BLaER1 treated with 17β-estradiol and CSF1 and Interleukin-3, amounts not matched to agents 10 nM and 100 nM (cell line): ENCODE data around the gene GOLGA6L2.
"Not testable (repeated sequence)": the region's sequence is repeated elsewhere in the genome, so short reads cannot be mapped to it uniquely, and the experiment has no call there.

Experiments
- H3K27ac ChIP-seq, 11 experiments: shearing (Covaris generic); formaldehyde crosslinking; 2 replicates each; pipeline ENCODE4 v1.8.1; 2022
- H3K27me3 ChIP-seq, 11 experiments: shearing (Covaris generic); formaldehyde crosslinking; 2 replicates each; pipeline ENCODE4 v1.8.1; 2022
- H3K36me3 ChIP-seq, 11 experiments: shearing (Covaris generic); formaldehyde crosslinking; 2 replicates each; pipeline ENCODE4 v1.8.1; 2022
- H3K4me1 ChIP-seq, 10 experiments: shearing (Covaris generic); formaldehyde crosslinking; 2 replicates each; pipeline ENCODE4 v1.8.1; 2022
- H3K4me2 ChIP-seq, 11 experiments: shearing (Covaris generic); formaldehyde crosslinking; 2 replicates each; pipeline ENCODE4 v1.8.1; 2022
- H3K4me3 ChIP-seq, 10 experiments: shearing (Covaris generic); formaldehyde crosslinking; 2 replicates each; pipeline ENCODE4 v1.8.1; 2022
- H3K9ac ChIP-seq, 11 experiments: shearing (Covaris generic); formaldehyde crosslinking; 2 replicates each; pipeline ENCODE4 v1.8.1; 2022
- H3K9me3 ChIP-seq, 11 experiments: shearing (Covaris generic); formaldehyde crosslinking; replicated peaks in 1 of 11; 2 replicates each; pipeline ENCODE4 v1.8.1; 2022
- H4K20me1 ChIP-seq, 11 experiments: shearing (Covaris generic); formaldehyde crosslinking; 2 replicates each; pipeline ENCODE4 v1.8.1; 2022
- Cebpa-rat ChIP-seq, 11 experiments: shearing (Covaris generic); IDR thresholded peaks; 2 replicates each; pipeline ENCODE4 v1.8.1; 2022

Gene GOLGA6L2

GRCh38 chr15:23416349-23417276, 30.4 kb downstream of the GOLGA6L2 start:
- Histone ChIP-seq H3K9me3 (peaks cover 0 to 15% (median 0%) of the 10 kb centered on the region in 11 experiments; a peak in 5 of 22 replicates), H3K4me1 (peaks cover 7 to 11% (median 9%) of the 10 kb centered on the region in 10 experiments; a peak in 19 of 20 replicates), H3K36me3 (no peaks in the 10 kb centered on the region), H3K27ac (no peak overlapping the region), H3K4me2 (no peak overlapping the region), H3K9ac (no peak overlapping the region), H4K20me1 (no peaks in the 10 kb centered on the region), H3K4me3 (no peak overlapping the region), H3K27me3 (no peaks in the 10 kb centered on the region)
- TF ChIP-seq Cebpa-rat (IDR thresholded peaks at IDR 0.05): no peak

- not testable (repeated sequence) for H3K27me3 ChIP-seq, H3K4me1 ChIP-seq, H4K20me1 ChIP-seq, H3K36me3 ChIP-seq, H3K9ac ChIP-seq, H3K27ac ChIP-seq, H3K4me2 ChIP-seq, H3K4me3 ChIP-seq
- peaks cover 0 to 16% (median 0%) of the 10 kb centered on the region in 11 experiments; a peak in 5 of 22 replicates for H3K9me3 ChIP-seq
Observed at GRCh38 chr15:23415866-23416265, 31.2 kb downstream of the GOLGA6L2 start.

- Histone ChIP-seq H3K4me2 (no peak overlapping the region), H3K4me1 (peaks cover 0 to 8% (median 0%) of the 10 kb centered on the region in 10 experiments; a peak in 7 of 20 replicates), H3K9ac (no peak overlapping the region), H3K4me3 (no peak overlapping the region), H3K9me3 (peaks cover 0 to 21% (median 0%) of the 10 kb centered on the region in 11 experiments; a peak in 7 of 22 replicates), H3K36me3 (no peaks in the 10 kb centered on the region), H3K27me3 (no peaks in the 10 kb centered on the region), H3K27ac (no peak overlapping the region), H4K20me1 (no peaks in the 10 kb centered on the region)
- TF ChIP-seq Cebpa-rat (IDR thresholded peaks at IDR 0.05): no peak
Observed at GRCh38 chr15:23415321-23415865, 31.6 kb downstream of the GOLGA6L2 start.

- H4K20me1 ChIP-seq, H3K9ac ChIP-seq, H3K4me2 ChIP-seq, H3K27ac ChIP-seq, H3K4me3 ChIP-seq, H3K27me3 ChIP-seq, H3K36me3 ChIP-seq: not testable (repeated sequence)
- Histone ChIP-seq H3K4me1 (peaks cover 0 to 12% (median 0%) of the 10 kb centered on the region in 10 experiments; a peak in 6 of 20 replicates), H3K9me3 (peaks cover 0 to 43% (median 10%) of the 10 kb centered on the region in 11 experiments; a peak in 19 of 22 replicates)
Observed at GRCh38 chr15:23412881-23413600, 34.0 kb downstream of the GOLGA6L2 start.

GRCh38 chr15:23411841-23412240, 35.2 kb downstream of the GOLGA6L2 start:
- Histone ChIP-seq H3K9ac (no peak overlapping the region), H4K20me1 (no peaks in the 10 kb centered on the region), H3K4me2 (no peak overlapping the region), H3K27me3 (no peaks in the 10 kb centered on the region), H3K36me3 (peaks cover 0 to 5% (median 0%) of the 10 kb centered on the region in 11 experiments; a peak in 2 of 22 replicates), H3K4me3 (no peak overlapping the region), H3K4me1 (peaks cover 0 to 12% (median 0%) of the 10 kb centered on the region in 10 experiments; a peak in 6 of 20 replicates), H3K9me3 (peaks cover 10 to 55% (median 22%) of the 10 kb centered on the region in 11 experiments), H3K27ac (no peak overlapping the region)
- TF ChIP-seq Cebpa-rat (IDR thresholded peaks at IDR 0.05): no peak

GRCh38 chr15:23403550-23403949, 43.5 kb downstream of the GOLGA6L2 start:
- Histone ChIP-seq H3K4me2 (peak overlapping the region in 8 of 11 experiments; percentile 16 to 72 (median 58); a peak in 15 of 22 replicates), H3K4me1 (peaks cover 16 to 64% (median 38%) of the 10 kb centered on the region in 10 experiments), H3K9ac (no peak overlapping the region), H3K36me3 (peaks cover 0 to 17% (median 0%) of the 10 kb centered on the region in 11 experiments; a peak in 5 of 22 replicates), H3K27ac (no peak overlapping the region), H3K9me3 (peaks cover 24 to 96% (median 64%) of the 10 kb centered on the region in 11 experiments), H4K20me1 (no peaks in the 10 kb centered on the region), H3K27me3 (no peaks in the 10 kb centered on the region), H3K4me3 (no peak overlapping the region)
- TF ChIP-seq Cebpa-rat (IDR thresholded peaks at IDR 0.05): no peak

- Histone ChIP-seq H3K4me1 (peaks cover 26 to 74% (median 48%) of the 10 kb centered on the region in 10 experiments), H3K27me3 (no peaks in the 10 kb centered on the region), H3K36me3 (peaks cover 0 to 17% (median 0%) of the 10 kb centered on the region in 11 experiments; a peak in 5 of 22 replicates), H3K9ac (no peak overlapping the region), H4K20me1 (no peaks in the 10 kb centered on the region), H3K4me3 (no peak overlapping the region), H3K4me2 (peak overlapping the region in 6 of 11 experiments; percentile 24 to 72 (median 61); a peak in 7 of 22 replicates), H3K27ac (no peak overlapping the region), H3K9me3 (peaks cover 19 to 92% (median 61%) of the 10 kb centered on the region in 11 experiments)
- no peak for TF ChIP-seq Cebpa-rat (IDR thresholded peaks at IDR 0.05)
Observed at GRCh38 chr15:23402544-23402943, 44.5 kb downstream of the GOLGA6L2 start.

- no peak overlapping the region for H3K4me3 ChIP-seq
- TF ChIP-seq Cebpa-rat (IDR thresholded peaks at IDR 0.05): no peak
- no peak overlapping the region for H3K9ac ChIP-seq
- peaks cover 30 to 78% (median 52%) of the 10 kb centered on the region in 10 experiments for H3K4me1 ChIP-seq
- peak overlapping the region in 6 of 11 experiments; percentile 16 to 72 (median 61); a peak in 6 of 22 replicates for H3K4me2 ChIP-seq
- H3K27ac ChIP-seq: no peak overlapping the region
- peaks cover 0 to 15% (median 0%) of the 10 kb centered on the region in 11 experiments; a peak in 5 of 22 replicates for H3K36me3 ChIP-seq
- no peaks in the 10 kb centered on the region for H4K20me1 ChIP-seq
- H3K27me3 ChIP-seq: no peaks in the 10 kb centered on the region
- peaks cover 17 to 88% (median 57%) of the 10 kb centered on the region in 11 experiments for H3K9me3 ChIP-seq
Observed at GRCh38 chr15:23402140-23402539, 44.9 kb downstream of the GOLGA6L2 start.
